Activated T-helper 17 cell treated with anti-CD3 and anti-CD28 coated beads, Interleukin-2, amount 50 U/mL, for 72 hours (primary cell): ENCODE measurements around the gene TMIGD1. TPM values are rescaled to one million over a fixed set of nuclear protein-coding genes. Genes with fewer than 3 reads are reported as not detected.

Source experiments
- total RNA-seq, 2 donors: library from RNA; stranded (reverse); gene quantifications; one replicate each; pipeline ENCODE4 v1.2.3, GENCODE V29; 2022

The TMIGD1 gene
- total RNA-seq, 2 donors from 2014 or later, result not detected

Other genes with a start within 250 kb of the TMIGD1 start
- 10 to 100 TPM; 29.8 to 39.5 TPM for gene NSRP1, start 217.2 kb downstream of the TMIGD1 start, total RNA-seq
- not detected for gene SLC6A4, start 98.4 kb downstream of the TMIGD1 start, total RNA-seq
- 10 to 100 TPM; 24.3 to 51.0 TPM for gene BLMH, start 42.1 kb downstream of the TMIGD1 start, total RNA-seq
- 10 to 100 TPM; 25.9 to 34.7 TPM for gene CPD, start 44.9 kb upstream of the TMIGD1 start, total RNA-seq
- 10 to 100 TPM; 42.4 to 45.2 TPM for gene GOSR1, start 143.4 kb upstream of the TMIGD1 start, total RNA-seq